Mucosa of gallbladder (tissue), 1 donor: ENCODE data around the gene FOXM1. TPM values are rescaled to one million over a fixed set of nuclear protein-coding genes. Genes with fewer than 3 reads are reported as not detected.

Experiments used
- DNase-seq: peaks from one replicate; pipeline ENCODE4 v3.0.0-alpha.2; 2020; ENCODE audit warnings: low spot score
- total RNA-seq: library from RNA; stranded (reverse); gene quantifications from one replicate; pipeline ENCODE4 v1.2.1, GENCODE V29; 2021
- donor health status: DM: no; HTN: no; CAD: no.

FOXM1 gene, protein sequence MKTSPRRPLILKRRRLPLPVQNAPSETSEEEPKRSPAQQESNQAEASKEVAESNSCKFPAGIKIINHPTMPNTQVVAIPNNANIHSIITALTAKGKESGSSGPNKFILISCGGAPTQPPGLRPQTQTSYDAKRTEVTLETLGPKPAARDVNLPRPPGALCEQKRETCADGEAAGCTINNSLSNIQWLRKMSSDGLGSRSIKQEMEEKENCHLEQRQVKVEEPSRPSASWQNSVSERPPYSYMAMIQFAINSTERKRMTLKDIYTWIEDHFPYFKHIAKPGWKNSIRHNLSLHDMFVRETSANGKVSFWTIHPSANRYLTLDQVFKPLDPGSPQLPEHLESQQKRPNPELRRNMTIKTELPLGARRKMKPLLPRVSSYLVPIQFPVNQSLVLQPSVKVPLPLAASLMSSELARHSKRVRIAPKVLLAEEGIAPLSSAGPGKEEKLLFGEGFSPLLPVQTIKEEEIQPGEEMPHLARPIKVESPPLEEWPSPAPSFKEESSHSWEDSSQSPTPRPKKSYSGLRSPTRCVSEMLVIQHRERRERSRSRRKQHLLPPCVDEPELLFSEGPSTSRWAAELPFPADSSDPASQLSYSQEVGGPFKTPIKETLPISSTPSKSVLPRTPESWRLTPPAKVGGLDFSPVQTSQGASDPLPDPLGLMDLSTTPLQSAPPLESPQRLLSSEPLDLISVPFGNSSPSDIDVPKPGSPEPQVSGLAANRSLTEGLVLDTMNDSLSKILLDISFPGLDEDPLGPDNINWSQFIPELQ
- 2.6 TPM for total RNA-seq

DNA sequence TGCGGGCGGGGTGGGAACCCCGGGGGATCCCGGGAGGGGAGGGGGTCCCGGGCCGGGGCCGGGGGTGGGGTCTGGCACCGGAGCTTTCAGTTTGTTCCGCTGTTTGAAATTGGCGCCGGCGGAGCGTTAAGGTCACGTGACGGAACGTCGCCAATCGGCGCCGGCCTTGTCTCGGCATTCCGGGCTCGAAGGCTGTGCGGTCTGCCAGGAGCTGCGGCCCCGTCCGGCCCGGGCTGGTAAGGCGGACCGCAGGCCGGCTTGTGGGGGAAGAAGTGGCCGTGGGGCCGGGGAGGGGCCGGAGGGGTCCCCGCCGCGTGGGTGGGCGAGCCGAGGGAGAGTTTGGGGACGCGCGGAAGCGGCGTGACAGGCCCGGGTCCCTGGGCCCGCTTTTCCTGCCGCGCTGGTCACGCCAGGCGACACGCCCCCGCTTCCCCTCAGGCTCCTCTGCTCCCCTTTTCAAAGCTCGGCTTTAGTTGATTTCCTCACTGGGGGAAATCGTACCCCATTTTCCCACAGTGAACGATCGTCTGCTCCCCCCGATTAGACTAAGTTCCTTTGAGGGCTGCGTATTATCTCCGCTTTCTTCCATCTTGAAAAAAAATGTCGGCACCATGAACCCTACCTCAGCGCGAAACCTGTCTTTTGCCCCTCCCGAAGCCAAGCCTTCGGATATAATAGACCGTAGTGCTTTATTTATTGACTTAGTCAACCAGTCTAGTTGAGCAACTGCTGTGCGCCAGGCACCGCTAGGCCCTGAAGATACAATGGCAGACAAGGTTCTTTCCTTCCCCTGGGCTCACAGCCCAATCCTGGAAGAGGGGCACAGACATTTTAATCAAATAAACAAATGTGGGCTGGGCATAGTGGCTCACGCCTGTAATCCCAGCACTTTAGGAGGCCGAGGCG, at the start of gene FOXM1, which contains the start of gene RHNO1:
Gene FOXM1, minus strand, starts transcription at position 128 of the 906 bp plus-strand sequence. CDS start 2,696 bp downstream, outside the sequence.
Gene RHNO1, plus strand, starts transcription at position 177 of the 906 bp plus-strand sequence. CDS start 8,144 bp downstream, outside the sequence.
- DNase-seq: peak; percentile 94

DNA sequence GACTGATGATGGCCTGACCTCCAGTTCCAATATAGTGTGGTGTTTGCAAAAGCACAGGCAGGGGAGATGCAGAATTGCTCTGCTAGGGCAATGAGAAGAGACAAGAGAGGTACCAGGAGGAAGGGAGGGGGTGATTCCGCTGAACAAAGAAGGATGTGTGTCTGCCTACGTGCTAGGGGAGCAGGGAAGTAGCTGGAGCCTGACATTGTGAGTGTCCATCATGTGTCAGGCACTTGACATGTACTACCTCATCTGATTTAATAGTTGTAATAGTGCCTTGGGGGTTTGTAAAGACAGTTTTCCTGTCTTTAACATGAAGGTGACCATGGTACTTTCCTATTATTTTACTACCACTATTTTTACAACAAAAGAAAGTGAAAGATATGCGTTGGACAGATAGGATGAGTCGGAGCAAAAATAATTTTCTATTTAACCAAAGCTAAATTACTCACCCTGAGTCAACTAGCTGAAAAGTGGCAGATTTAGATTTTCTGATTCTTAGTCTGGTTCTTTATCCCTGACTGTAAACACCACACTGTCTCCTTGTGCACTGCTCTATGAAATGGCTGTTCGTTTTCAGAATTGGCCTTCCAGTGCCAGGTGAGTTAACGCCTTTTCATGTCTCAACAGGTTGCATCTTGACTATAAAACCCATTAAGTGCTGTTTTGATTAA, 48.5 kb upstream of the FOXM1 start:
- DNase-seq: no peak

GRCh38 chr12:2924019-2924418, 47.0 kb upstream of the FOXM1 start:
- no peak for DNase-seq

GRCh38 chr12:2923057-2923456, 46.1 kb upstream of the FOXM1 start:
- DNase-seq: no peak

DNA sequence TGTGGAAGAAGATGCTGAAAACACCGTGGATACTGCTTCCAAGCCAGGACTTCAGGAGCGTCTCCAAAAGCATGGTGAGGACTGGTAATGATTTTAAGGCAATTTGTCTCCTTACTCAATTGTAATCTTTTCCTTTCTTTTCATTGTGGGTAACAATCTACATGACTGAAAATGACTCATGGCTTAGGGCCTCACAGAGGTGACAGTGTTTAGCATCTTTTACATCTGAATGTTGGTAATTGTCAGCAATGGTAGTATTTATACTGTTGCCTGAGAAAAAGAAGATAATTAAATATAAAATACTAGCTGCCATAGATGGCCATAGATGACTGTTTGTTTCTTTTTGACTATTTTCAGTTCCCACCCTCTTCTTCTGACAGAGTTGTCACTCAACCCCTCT, 45.4 kb upstream of the FOXM1 start:
- no peak for DNase-seq

GRCh38 chr12:2919249-2919648, 42.3 kb upstream of the FOXM1 start:
- DNase-seq: no peak

GRCh38 chr12:2912216-2912575, 35.2 kb upstream of the FOXM1 start:
- no peak for DNase-seq

- DNase-seq: no peak
Measured at GRCh38 chr12:2904260-2904659, 27.3 kb upstream of the FOXM1 start.

DNA sequence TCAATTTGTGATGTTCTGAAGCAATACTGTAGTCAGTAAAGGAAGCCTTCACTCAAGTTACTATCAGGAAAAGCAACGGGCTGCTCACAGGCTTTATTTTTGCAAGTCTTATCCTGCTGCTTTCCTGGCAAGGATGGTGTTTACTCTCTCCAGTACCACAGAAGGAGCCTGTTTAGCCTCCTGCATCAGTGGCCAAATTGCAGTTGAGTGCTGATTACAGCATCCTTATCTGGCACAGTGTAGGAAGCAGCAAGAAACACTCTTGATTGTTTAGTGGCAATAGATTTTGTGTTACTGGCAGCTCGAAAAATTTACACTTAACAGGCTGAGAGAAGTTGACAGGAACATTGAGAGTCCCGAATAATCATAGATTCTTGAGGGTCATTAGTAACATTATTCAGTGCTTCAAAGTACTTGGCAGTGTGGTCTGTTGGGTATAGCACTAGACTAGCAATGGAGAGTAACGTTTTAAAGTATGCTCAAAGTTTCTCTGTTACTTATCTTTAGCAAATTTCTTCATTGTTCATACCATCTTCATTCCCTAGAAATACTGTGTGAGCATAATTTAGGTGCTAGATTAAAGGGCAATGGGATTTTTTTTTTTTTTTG, 25.4 kb upstream of the FOXM1 start:
- peak; percentile 19 for DNase-seq

DNA sequence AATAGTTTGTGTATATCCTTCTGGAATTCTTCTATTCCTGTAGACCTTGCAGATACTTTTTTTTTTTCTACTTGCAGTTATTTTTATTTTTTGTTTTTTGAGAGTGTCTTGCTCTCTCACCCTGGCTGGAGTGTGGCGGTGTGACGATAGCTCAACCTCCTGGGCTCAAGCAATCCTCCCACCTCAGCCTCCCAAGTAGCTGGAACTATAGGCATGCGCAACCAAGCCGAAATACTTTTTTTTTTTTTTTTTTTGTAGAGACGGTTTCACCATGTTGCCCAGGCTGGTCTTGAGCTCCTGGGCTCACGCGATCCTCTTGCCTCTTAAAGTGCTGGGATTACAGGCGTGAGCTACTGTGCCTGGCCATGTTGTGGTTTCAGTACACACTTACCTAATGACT, 23.7 kb upstream of the FOXM1 start:
- DNase-seq: no peak

DNA sequence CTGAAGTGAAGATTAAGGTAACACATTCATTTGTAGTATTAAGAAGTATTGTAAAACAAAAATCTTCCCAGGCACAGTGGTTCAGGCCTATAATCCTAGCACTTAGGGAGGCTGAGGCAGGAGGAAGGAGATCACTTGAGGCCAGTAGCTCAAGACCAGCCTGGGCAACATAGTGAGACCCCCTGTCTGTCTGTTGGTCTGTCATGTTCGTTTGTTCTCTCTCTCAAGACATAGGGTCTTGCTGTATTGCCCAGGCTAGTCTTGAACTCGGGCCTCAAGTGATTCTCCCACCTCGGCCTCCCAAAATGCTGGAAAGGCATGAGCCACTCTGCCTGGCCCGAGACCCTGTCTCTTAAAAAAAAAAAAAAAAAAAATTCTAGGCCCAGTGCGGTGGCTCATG, 20.4 kb upstream of the FOXM1 start:
- no peak for DNase-seq

- DNase-seq: no peak
Measured at GRCh38 chr12:2895511-2895910, 18.5 kb upstream of the FOXM1 start.

GRCh38 chr12:2895051-2895451, 18.1 kb upstream of the FOXM1 start:
- no peak for DNase-seq

DNA sequence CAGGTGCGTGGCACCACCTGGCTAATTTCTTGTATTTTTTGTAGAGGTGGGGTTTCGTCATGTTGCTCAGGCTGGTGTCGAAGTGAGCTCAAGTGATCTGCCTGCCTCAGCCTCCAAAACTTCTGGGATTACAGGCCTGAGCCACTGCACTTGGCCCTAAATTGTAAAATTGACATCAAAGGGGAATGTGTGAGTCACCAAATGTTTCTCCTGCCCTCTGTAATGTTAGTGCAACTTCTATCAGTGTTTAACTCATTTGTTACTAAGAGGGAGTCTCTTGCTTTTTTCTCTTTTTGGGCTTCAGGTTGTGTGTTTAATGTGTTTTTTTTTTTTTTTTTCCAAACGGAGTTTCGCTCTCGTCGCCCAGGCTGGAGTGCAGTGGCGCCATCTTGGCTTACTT, 16.0 kb upstream of the FOXM1 start:
- no peak for DNase-seq

DNA sequence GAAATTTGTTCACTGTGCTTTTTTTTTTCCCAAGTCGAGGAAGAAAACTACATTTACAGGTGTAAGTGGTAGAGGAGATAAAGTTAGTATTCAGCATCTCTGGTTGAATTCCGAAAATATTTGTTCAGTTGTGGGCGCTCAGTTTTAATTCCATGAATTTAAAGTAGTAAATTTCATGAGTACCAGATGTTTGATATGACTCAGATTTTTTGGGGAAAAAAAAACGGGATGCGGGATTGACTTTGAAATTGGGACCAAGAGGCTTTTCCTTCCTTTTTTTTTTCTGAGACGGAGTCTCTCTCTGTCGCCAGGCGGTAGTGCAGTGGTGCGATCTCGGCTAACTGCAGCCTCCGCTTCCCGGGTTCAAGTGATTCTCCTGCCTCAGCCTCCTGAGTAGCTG, 15.3 kb upstream of the FOXM1 start:
- no peak for DNase-seq

GRCh38 chr12:2891240-2892053, 14.5 kb upstream of the FOXM1 start:
- peak; percentile 37 for DNase-seq

GRCh38 chr12:2890388-2891239, 13.6 kb upstream of the FOXM1 start, which contains the start of gene TULP3:
TULP3 (plus strand) TSS chr12:2890891; CDS start chr12:2890948, 57 bp downstream.
- peak; percentile 99 for DNase-seq

- DNase-seq: no peak
Measured at GRCh38 chr12:2890001-2890387, 13.0 kb upstream of the FOXM1 start.
